GM12878 (cell line): ENCODE results near the gene GABBR2. TPM values are rescaled to one million over a fixed set of nuclear protein-coding genes. Genes with fewer than 3 reads are reported as not detected.

Source experiments
- ATAC-seq: fragments of 200-7000 bp; cut with Tn5 transposase; 3 replicates; pipeline ENCODE4 v1.9.1; 2020; ENCODE audit warnings: mild to moderate bottlenecking, moderate library complexity
- BruUV-seq: library from RNA; stranded (reverse); fragments of 400-500 nt; replicated peaks from 2 replicates; lab custom pipeline; 2021; lab: Mats Ljungman, UMichigan
- CTCF ChIA-PET: fragments of 300-600 bp; sonication (Branson Sonifier 250); formaldehyde crosslinking; extraction: SDS; loops from one replicate; lab custom pipeline; 2021; ENCODE audit warnings: inconsistent platforms; lab: Yijun Ruan, JAX
- POLR2A ChIA-PET: fragments of 350-600 bp; formaldehyde crosslinking; extraction: SDS; loops from one replicate; lab custom pipeline; 2021; ENCODE audit warnings: inconsistent platforms; lab: Charles Lee
- RAD21 ChIA-PET: fragments of 300-600 bp; sonication (Branson Sonifier 250); formaldehyde crosslinking; loops from one replicate; lab custom pipeline; 2023; ENCODE audit warnings: antibody characterized with exemption; ENCODE audit not compliant: unreplicated experiment; lab: Charles Lee
- SMC1A ChIA-PET: fragments of 300-600 bp; sonication (Branson Sonifier 250); formaldehyde crosslinking; loops from one replicate; lab custom pipeline; 2023; ENCODE audit not compliant: unreplicated experiment, uncharacterized antibody; lab: Charles Lee
- DNase-seq: peaks from one replicate; pipeline ENCODE4 v3.0.0-alpha.2; 2011; ENCODE audit warnings: low read depth, low spot score
- FAIRE-seq: peaks from 3 replicates; lab custom pipeline; 2011; peaks lifted over from hg19 to GRCh38; lab: Jason Lieb, UNC
- H2AFZ ChIP-seq: 2 replicates; pipeline ENCODE4 v1.6.0; 2011; ENCODE audit warnings: low read depth, low read length, control low read depth; ENCODE audit not compliant: control insufficient read depth
- H3K27ac ChIP-seq: 2 replicates; pipeline ENCODE4 v1.5.1; 2011; ENCODE audit warnings: control low read depth; ENCODE audit not compliant: control insufficient read depth, insufficient read depth
- H3K27me3 ChIP-seq, 2 experiments: replicated peaks in 1 of 2; 2 replicates each; pipeline versions ENCODE4 v1.6.0 to v1.6.1; 2011; ENCODE audit warnings: low read length in 1 of 2; ENCODE audit not compliant: control insufficient read depth in 2 of 2, insufficient read depth in 2 of 2
- H3K36me3 ChIP-seq, 2 experiments: 2 replicates each; pipeline ENCODE4 v1.5.1; 2011; ENCODE audit warnings: low read length in 1 of 2; ENCODE audit not compliant: control insufficient read depth in 2 of 2, insufficient read depth in 2 of 2
- H3K4me1 ChIP-seq: 2 replicates; pipeline ENCODE4 v1.6.1; 2011; ENCODE audit warnings: mild to moderate bottlenecking, low read length, moderate library complexity, mixed read lengths; ENCODE audit not compliant: control insufficient read depth, insufficient read depth
- H3K4me2 ChIP-seq: 2 replicates; pipeline ENCODE4 v1.6.0; 2011; ENCODE audit warnings: control low read depth; ENCODE audit not compliant: control insufficient read depth, insufficient read depth
- H3K4me3 ChIP-seq: fragments of 200-600 bp; sonication (generic); 2 replicates; pipeline ENCODE4 v1.5.1; 2016
- H3K79me2 ChIP-seq: 2 replicates; pipeline ENCODE4 v1.6.0; 2011; ENCODE audit warnings: low read length; ENCODE audit not compliant: control insufficient read depth, insufficient read depth
- H3K9ac ChIP-seq: 2 replicates; pipeline ENCODE4 v1.8.0; 2011; ENCODE audit warnings: low read length, control low read depth, mixed read lengths; ENCODE audit not compliant: control insufficient read depth, insufficient read depth
- H3K9me3 ChIP-seq: replicated peaks from 3 replicates; pipeline ENCODE4 v1.5.1; 2011; ENCODE audit warnings: mild to moderate bottlenecking, low read length; ENCODE audit not compliant: control insufficient read depth, insufficient read depth
- H4K20me1 ChIP-seq: 2 replicates; pipeline ENCODE4 v1.6.0; 2011; ENCODE audit not compliant: control insufficient read depth, insufficient read depth
- CBFB ChIP-seq: IDR thresholded peaks from 2 replicates; pipeline ENCODE4 v1.6.1; 2016; ENCODE audit warnings: antibody characterized with exemption, low read depth
- MYB ChIP-seq: fragments of 150-350 bp; IDR thresholded peaks from 2 replicates; pipeline ENCODE4 v1.6.1; 2014; ENCODE audit warnings: mild to moderate bottlenecking, low read depth, low read length, borderline replicate concordance
- NFYB ChIP-seq: IDR thresholded peaks from 2 replicates; pipeline ENCODE4 v1.6.1; 2011; ENCODE audit warnings: low read depth, mild to moderate bottlenecking, low read length, improper control_type of control experiment, moderate library complexity; ENCODE audit not compliant: insufficient read depth
- SIX5 ChIP-seq: IDR thresholded peaks from 2 replicates; pipeline ENCODE4 v1.6.1; 2011; ENCODE audit warnings: mild to moderate bottlenecking, low read depth, low read length, moderate library complexity; ENCODE audit not compliant: severe bottlenecking
- SKIL ChIP-seq: fragments of 450-650 bp; IDR thresholded peaks from 2 replicates; pipeline ENCODE4 v1.6.1; 2017; ENCODE audit warnings: mild to moderate bottlenecking, low read depth, inconsistent platforms; ENCODE audit not compliant: poor library complexity, severe bottlenecking
- SMAD1 ChIP-seq: fragments of 450-650 bp; IDR thresholded peaks from 2 replicates; pipeline ENCODE4 v1.6.1; 2018; ENCODE audit warnings: mild to moderate bottlenecking, low read depth; ENCODE audit not compliant: partially characterized antibody
- TCF12 ChIP-seq: IDR thresholded peaks from 2 replicates; pipeline ENCODE4 v1.6.1; 2011; ENCODE audit warnings: low read depth, mild to moderate bottlenecking, low read length
- WGBS: methylation state at CpG from one replicate; pipeline ENCODE4 v1.1.6; 2016; ENCODE audit warnings: low lambda C conversion rate; ENCODE audit not compliant: insufficient replicate concordance, insufficient coverage; ENCODE audit errors: missing lambda C conversion rate; 5-methylcytosine and 5-hydroxymethylcytosine counted together
- in situ Hi-C: fragments of 300-500 bp; cut with MboI; formaldehyde crosslinking; loops from 9 replicates; pipeline ENCODE4 v1.14.3; 2018; ENCODE audit warnings: mixed read lengths
- intact Hi-C: fragments of 100-400 bp; cut with micrococcal nuclease; formaldehyde crosslinking; loops from one replicate; pipeline ENCODE4 v1.14.2; 2022; ENCODE audit not compliant: unreplicated experiment
- polyA plus RNA-seq, 11 experiments: library from polyadenylated mRNA; depleted of rRNA in 4 of 11; unstranded in 6 of 11; stranded (reverse) in 5 of 11; fragments of >200 nt; fragmentation: Nextera tagmentation in 4 of 11; fragmentation: Illumina TruSeq in 1 of 11; extraction: Ambion mirVana in 4 of 11; extraction: Trizol in 1 of 11; gene quantifications; 1 replicate in 1 of 11; 2 replicates in 10 of 11; pipeline versions ENCODE4 v1.2.1 to v1.2.3, GENCODE V29; 2011 to 2016; ENCODE audit warnings: inconsistent platforms in 2 of 11, missing spikeins in 2 of 11, low read depth in 1 of 11
- total RNA-seq, 4 experiments: library from RNA; depleted of rRNA in 3 of 4; stranded (reverse); fragments of >200 nt in 3 of 4; fragmentation: Illumina TruSeq in 1 of 4; extraction: Trizol in 1 of 4; gene quantifications; 2 replicates each; pipeline versions ENCODE4 v1.2.1 to v1.2.3, GENCODE V29; 2013 to 2021

GABBR2 gene
- total and polyA plus RNA-seq, 10 of the 15 experiments (the other 5 are each of a cell fraction or from before 2014, with no cell fraction given) = 0.02 to 2.2 (median 0.06) TPM; not detected in 2

GRCh38 chr9:98468567-98469239 is 240.0 kb downstream of the GABBR2 start:
- FAIRE-seq = no peak

More at GRCh38 chr9:98468567-98469239, 240.0 kb downstream of the GABBR2 start:
- no peak overlapping the region for H3K4me2 ChIP-seq
- no peak overlapping the region for H3K27ac ChIP-seq
- no TSS peak for BruUV-seq
- H2AFZ ChIP-seq = no peak overlapping the region
- ChIA-PET POLR2A (no interaction called here), CTCF (no interaction called here), RAD21 (no interaction called here), SMC1A (no interaction called here)
- H3K27me3 ChIP-seq = peaks cover 0 to 5% of the 10 kb centered on the region in 2 experiments; a peak in 1 of 4 replicates
- no peaks in the 10 kb centered on the region for H3K4me1 ChIP-seq
- ATAC-seq (no peak), DNase-seq (no peak)
- in situ Hi-C loops = no loop called here
- TF ChIP-seq SIX5 (no peak), CBFB (no peak), TCF12 (no peak), NFYB (no peak), MYB (no peak), SKIL (no peak), SMAD1 (no peak)
- H3K9ac ChIP-seq = no peak overlapping the region
- no peaks in the 10 kb centered on the region; the same call in 2 of the 3 replicates for H3K9me3 ChIP-seq
- H3K4me3 ChIP-seq = no peak overlapping the region
- WGBS = 46% methylated on average over 5 of the region's 5 CpGs
- H3K36me3 ChIP-seq = no peaks in the 10 kb centered on the region
- H4K20me1 ChIP-seq = no peaks in the 10 kb centered on the region
- H3K79me2 ChIP-seq = no peaks in the 10 kb centered on the region
- intact Hi-C loops = no loop called here
